Astrocyte of the cerebellum (primary cell): ENCODE measurements around the gene LHFPL2.

Experiments
- DNase-seq: peaks from one replicate; pipeline ENCODE4 v3.0.0-alpha.2; 2011; ENCODE audit warnings: low read depth
- H3K4me3 ChIP-seq: 2 replicates; pipeline ENCODE4 v1.5.1; 2011; ENCODE audit warnings: mild to moderate bottlenecking, low read depth, low read length, moderate library complexity
- in situ Hi-C: cut with HindIII; loops from 2 replicates; pipeline ENCODE4 v1.10.0; 2017; ENCODE audit warnings: low sequenced_read_pairs
- TF ChIP-seq, protein P1 (sequence below): IDR thresholded peaks from 2 replicates; pipeline ENCODE4 v1.5.1; 2012; ENCODE audit warnings: low read length, low read depth, moderate library complexity, mild to moderate bottlenecking; ENCODE audit errors: missing control alignments

Gene LHFPL2

DNA sequence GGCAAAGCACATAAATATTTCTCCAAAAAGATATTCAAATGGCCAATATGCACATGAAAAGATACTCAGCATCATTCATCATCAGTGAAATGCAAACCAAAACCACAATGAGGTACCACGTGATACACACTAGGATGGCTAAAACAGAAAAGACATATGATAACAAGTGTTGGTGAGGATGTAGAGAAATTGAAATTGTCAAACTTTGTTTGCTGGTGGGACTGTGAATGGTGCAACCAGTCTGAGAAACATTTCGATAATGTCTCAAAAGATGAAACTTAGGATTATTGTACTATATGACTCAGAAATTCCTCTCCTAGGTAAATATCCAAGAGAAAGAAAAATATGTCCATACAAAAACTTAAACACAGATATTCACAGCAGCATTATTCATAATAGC, 8.6 kb upstream of the LHFPL2 start:
- TF ChIP-seq, protein P1, sequence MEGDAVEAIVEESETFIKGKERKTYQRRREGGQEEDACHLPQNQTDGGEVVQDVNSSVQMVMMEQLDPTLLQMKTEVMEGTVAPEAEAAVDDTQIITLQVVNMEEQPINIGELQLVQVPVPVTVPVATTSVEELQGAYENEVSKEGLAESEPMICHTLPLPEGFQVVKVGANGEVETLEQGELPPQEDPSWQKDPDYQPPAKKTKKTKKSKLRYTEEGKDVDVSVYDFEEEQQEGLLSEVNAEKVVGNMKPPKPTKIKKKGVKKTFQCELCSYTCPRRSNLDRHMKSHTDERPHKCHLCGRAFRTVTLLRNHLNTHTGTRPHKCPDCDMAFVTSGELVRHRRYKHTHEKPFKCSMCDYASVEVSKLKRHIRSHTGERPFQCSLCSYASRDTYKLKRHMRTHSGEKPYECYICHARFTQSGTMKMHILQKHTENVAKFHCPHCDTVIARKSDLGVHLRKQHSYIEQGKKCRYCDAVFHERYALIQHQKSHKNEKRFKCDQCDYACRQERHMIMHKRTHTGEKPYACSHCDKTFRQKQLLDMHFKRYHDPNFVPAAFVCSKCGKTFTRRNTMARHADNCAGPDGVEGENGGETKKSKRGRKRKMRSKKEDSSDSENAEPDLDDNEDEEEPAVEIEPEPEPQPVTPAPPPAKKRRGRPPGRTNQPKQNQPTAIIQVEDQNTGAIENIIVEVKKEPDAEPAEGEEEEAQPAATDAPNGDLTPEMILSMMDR, result no peak
- DNase-seq, result no peak
- H3K4me3 ChIP-seq, result no peak overlapping the region
- in situ Hi-C loops, result no loop called here

DNA sequence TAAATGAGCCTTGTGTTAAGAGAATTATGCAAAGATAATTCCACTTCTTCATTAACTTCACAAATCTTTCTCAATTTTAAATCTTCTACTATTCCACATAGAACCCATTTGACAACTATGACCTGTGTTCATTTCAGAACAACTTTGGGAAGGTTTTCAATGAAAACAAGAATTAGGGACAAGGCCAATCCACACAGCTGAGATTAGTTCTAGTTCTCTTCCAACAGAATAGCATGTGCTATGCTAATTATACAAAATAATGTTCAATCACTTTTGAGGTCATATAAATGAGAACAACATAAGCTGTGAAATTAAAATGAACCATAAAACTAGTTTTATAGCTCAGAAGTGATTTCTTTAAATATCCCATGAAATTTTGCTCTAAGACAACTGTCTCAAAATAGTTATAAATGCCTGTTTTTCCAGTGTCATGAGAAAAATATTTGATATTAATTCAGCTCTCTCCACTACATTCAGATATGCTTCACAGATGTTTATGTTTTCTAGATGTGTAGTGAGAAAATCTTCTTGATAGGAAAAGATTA, 7.2 kb upstream of the LHFPL2 start:
- no peak for DNase-seq
- TF ChIP-seq, protein P1, result no peak
- in situ Hi-C loops, result no loop called here
- H3K4me3 ChIP-seq, result no peak overlapping the region

DNA sequence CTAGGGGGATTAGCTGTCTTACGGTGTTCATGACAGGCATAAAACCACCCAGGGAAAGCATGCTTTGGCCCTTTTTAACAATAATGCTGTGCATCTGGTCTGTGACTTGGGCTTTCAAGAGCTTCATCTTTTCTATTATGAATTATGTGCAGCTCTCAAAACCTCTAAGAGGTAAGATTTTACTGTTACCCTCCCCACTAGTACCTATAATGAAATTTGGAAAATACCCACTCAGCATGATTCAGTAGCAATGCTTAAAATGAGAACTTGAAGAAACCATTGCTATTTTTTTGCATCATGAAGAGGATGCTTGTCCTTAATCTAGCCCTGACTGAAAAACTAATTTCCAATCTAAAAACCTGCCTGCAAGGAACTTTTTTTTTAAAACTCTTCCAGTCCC, 5.8 kb upstream of the LHFPL2 start:
- in situ Hi-C loops, result no loop called here
- H3K4me3 ChIP-seq, result no peak overlapping the region
- TF ChIP-seq, protein P1, result no peak
- DNase-seq, result no peak

DNA sequence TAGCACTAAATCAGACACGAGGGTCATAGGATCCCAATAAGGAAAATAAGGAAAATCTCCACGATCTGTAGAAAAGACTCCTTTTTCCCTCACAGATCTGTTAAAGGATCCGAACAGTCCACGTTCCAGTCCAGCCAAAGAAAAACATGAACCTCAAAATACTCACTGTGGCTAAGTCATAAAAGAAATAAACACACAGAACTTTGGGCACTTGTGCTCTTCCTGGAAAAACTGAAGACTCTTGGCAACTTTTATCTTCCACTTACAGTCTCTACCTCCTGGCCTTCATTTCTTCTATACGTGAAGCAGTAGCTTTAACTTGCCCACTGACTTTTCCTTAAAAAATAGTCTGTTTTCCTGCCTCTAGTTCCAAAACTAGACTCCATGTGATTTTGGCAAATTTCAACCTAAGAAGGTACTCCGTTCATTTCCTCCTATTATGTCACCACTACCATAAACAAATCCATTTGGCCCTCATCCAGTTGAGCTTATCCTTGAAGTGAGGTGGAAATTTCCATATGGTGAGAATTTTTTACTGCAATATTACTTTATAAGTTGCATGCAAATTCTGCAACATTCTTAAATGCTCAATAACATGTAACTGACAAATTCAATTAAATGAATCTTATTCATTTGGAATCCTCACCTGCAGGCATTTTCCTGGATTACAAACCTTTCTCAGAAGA, 5.3 kb upstream of the LHFPL2 start:
- in situ Hi-C loops, result no loop called here

DNA sequence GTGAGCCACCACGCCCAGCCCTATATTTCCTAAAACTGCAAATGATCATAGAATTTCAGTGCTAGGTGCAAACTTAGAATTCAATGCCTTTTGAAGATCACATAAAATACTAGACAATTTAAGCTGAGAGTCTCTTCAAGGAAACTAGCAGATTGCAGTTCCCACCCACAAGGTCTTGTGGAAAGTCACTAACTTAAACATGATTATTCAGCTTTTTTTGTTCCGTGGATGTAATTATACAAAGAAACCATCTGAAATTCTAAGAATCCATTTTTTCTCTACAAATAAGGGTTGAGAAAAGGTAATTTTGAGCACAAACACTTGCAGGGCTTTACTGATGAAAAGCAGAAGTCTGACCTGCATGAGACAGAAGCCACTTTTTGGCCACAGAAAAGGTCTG, 4.5 kb upstream of the LHFPL2 start:
- TF ChIP-seq, protein P1, result no peak
- in situ Hi-C loops, result no loop called here
- DNase-seq, result no peak

More for the DNA sequence above, 5.3 kb upstream of the LHFPL2 start:
- H3K4me3 ChIP-seq, result no peak overlapping the region
- no peak for DNase-seq
- TF ChIP-seq, protein P1, result no peak

DNA sequence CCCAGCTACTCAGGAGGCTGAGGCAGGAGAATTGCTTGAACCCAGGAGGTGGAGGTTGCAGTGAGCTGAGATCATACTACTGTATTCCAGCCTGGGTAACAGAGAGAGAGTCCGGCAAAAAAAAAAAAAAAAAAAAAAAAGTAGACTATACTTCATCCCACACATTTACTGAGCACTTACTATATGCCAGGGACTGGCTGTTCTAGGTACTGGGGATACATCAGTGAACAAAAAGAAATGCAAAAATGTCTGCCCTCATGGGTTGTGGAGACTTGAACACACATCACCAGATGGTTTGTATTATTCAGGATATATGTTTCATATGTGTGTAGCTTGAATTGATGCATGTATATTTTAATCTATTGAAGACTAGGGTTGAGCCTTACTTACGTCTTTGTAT, 2.9 kb upstream of the LHFPL2 start:
- in situ Hi-C loops, result no loop called here
- no peak for DNase-seq
- TF ChIP-seq, protein P1, result no peak
- H3K4me3 ChIP-seq, result no peak overlapping the region

More for the DNA sequence above, 4.5 kb upstream of the LHFPL2 start:
- no peak overlapping the region for H3K4me3 ChIP-seq
